ENCODE results near the gene IFFO2. TPM values are rescaled to one million over a fixed set of nuclear protein-coding genes. Genes with fewer than 3 reads are reported as not detected.

Gene IFFO2
- total and polyA plus RNA-seq, 8 donors: 13.8 to 24.0 (median 22.2) TPM

GRCh38 chr1:18917071-18917799, 39.2 kb downstream of the IFFO2 start:
- no peak overlapping the region for H3K4me3 ChIP-seq
- DNase-seq (no peak), ATAC-seq (no peak)
- H3K9me3 ChIP-seq: no peaks in the 10 kb centered on the region
- H3K4me1 ChIP-seq: peaks cover 14 to 24% of the 10 kb centered on the region in 2 donors
- no peaks in the 10 kb centered on the region for H3K27me3 ChIP-seq
- no peak overlapping the region for H3K27ac ChIP-seq
- peaks cover 0 to 38% of the 10 kb centered on the region in 2 donors for H3K36me3 ChIP-seq
- TF ChIP-seq CTCF (IDR thresholded peaks at IDR 0.05): no peak
- intact Hi-C loops (cut with DNase I): loop anchor here in 1 of 2 donors (10.0 kb wide), 1 partner anchor 48 kb away; no protein-coding TSS in a partner anchor

GRCh38 chr1:18915341-18915740, 41.1 kb downstream of the IFFO2 start:
- H3K36me3 ChIP-seq: peaks cover 0 to 53% of the 10 kb centered on the region in 2 donors
- DNase-seq: no peak
- intact Hi-C loops (cut with DNase I): loop anchor here in 1 of 2 donors (10.0 kb wide), 1 partner anchor 49 kb away; no protein-coding TSS in a partner anchor
- peaks cover 6 to 14% of the 10 kb centered on the region in 2 donors for H3K4me1 ChIP-seq
- H3K27ac ChIP-seq: peak overlapping the region in 1 of 2 donors; percentile 37
- H3K4me3 ChIP-seq: no peak overlapping the region
- no peaks in the 10 kb centered on the region for H3K27me3 ChIP-seq
- no peaks in the 10 kb centered on the region for H3K9me3 ChIP-seq
- ATAC-seq: no peak
- no peak for TF ChIP-seq CTCF (IDR thresholded peaks at IDR 0.05)

- intact Hi-C loops (cut with DNase I): loop anchor here in 1 of 2 donors (10.0 kb wide), 1 partner anchor 52 kb away; no protein-coding TSS in a partner anchor
- Histone ChIP-seq H3K4me3 (no peak overlapping the region), H3K27me3 (no peaks in the 10 kb centered on the region), H3K27ac (peak overlapping the region; percentile 41 to 69), H3K4me1 (peaks cover 6 to 22% of the 10 kb centered on the region in 2 donors), H3K36me3 (peaks cover 0 to 56% of the 10 kb centered on the region in 2 donors), H3K9me3 (no peaks in the 10 kb centered on the region)
- TF ChIP-seq CTCF (IDR thresholded peaks at IDR 0.05): peak; percentile 93 to 99
- ATAC-seq (peak; percentile 95), DNase-seq (peak; percentile 74 to 96 (median 80))
Observed at GRCh38 chr1:18913065-18913835, 43.2 kb downstream of the IFFO2 start.

- ATAC-seq (no peak), DNase-seq (no peak)
- H3K36me3 ChIP-seq: peaks cover 0 to 58% of the 10 kb centered on the region in 2 donors
- H3K4me1 ChIP-seq: peaks cover 11 to 29% of the 10 kb centered on the region in 2 donors
- H3K27me3 ChIP-seq: no peaks in the 10 kb centered on the region
- H3K4me3 ChIP-seq: no peak overlapping the region
- peak overlapping the region in 1 of 2 donors; percentile 69 for H3K27ac ChIP-seq
- intact Hi-C loops (cut with DNase I): loop anchor here in 1 of 2 donors (10.0 kb wide), 1 partner anchor 52 kb away; no protein-coding TSS in a partner anchor
- H3K9me3 ChIP-seq: no peaks in the 10 kb centered on the region
- TF ChIP-seq CTCF (IDR thresholded peaks at IDR 0.05): no peak
Observed at GRCh38 chr1:18912550-18912949, 43.9 kb downstream of the IFFO2 start.
